Skeletal muscle tissue (tissue), 4 donors: Measurements from ENCODE around the gene MAP4. TPM values are rescaled to one million over a fixed set of nuclear protein-coding genes. Genes with fewer than 3 reads are reported as not detected.

Experiments
- H3K27ac ChIP-seq: one replicate; pipeline ENCODE4 v1.7.0; 2013; ENCODE audit warnings: mild to moderate bottlenecking, low read depth, low read length, inconsistent platforms
- H3K27me3 ChIP-seq, 3 donors: one replicate each; pipeline ENCODE4 v1.7.0; 2013; ENCODE audit warnings: low read length in 3 of 3; ENCODE audit not compliant: control insufficient read depth in 3 of 3, insufficient read depth in 3 of 3
- H3K36me3 ChIP-seq, 3 donors: one replicate each; pipeline ENCODE4 v1.7.0; 2013; ENCODE audit warnings: low read length in 3 of 3; ENCODE audit not compliant: control insufficient read depth in 3 of 3, insufficient read depth in 3 of 3
- H3K4me1 ChIP-seq, 3 donors: one replicate each; pipeline ENCODE4 v1.7.0; 2013; ENCODE audit warnings: low read length in 3 of 3, mild to moderate bottlenecking in 3 of 3; ENCODE audit not compliant: control insufficient read depth in 3 of 3, insufficient read depth in 3 of 3
- H3K4me3 ChIP-seq, 3 donors: one replicate each; pipeline ENCODE4 v1.7.0; 2013; ENCODE audit warnings: low read length in 3 of 3
- H3K9ac ChIP-seq, 3 donors: one replicate each; pipeline ENCODE4 v1.7.0; 2013; ENCODE audit warnings: low read length in 3 of 3, mild to moderate bottlenecking in 3 of 3, moderate library complexity in 2 of 3, low read depth in 1 of 3
- H3K9me3 ChIP-seq, 3 donors: one replicate each; pipeline ENCODE4 v1.7.0; 2013; ENCODE audit warnings: low read length in 3 of 3; ENCODE audit not compliant: control insufficient read depth in 3 of 3
- total RNA-seq: library from RNA; depleted of rRNA; stranded (reverse); fragments of >200 nt; gene quantifications from one replicate; pipeline ENCODE4 v1.2.3, GENCODE V29; 2014
- donor health status: Osteomylitis.

Gene MAP4
- total RNA-seq, 1 donor from 2014 or later, result 106 TPM

DNA sequence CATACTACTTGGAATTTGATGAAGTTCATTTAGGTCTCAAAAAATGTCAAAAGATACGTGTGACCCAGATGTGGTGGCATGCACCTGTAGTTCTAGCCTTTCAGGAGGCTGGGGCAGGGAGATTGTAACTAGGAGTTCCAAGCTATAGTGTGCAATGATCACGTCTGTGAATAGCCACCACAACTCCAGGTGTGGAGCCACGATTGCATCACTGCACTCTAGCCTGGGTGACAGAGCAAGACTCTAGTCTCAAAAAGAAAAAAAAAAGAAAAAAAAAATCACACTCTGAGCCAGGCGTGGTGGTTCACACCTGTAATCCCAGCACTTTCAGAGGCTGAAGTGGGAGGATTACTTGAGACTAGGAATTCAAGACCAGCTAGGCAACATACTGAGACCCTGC is 14.2 kb downstream of the MAP4 start:
- H3K27ac ChIP-seq, result no peak overlapping the region
- H3K9ac ChIP-seq, result no peak overlapping the region
- H3K4me1 ChIP-seq, result peaks cover under 1 to 25% (median 14%) of the 10 kb centered on the region in 3 donors
- no peaks in the 10 kb centered on the region for H3K27me3 ChIP-seq
- peaks cover 0 to 3% (median 0%) of the 10 kb centered on the region in 3 donors for H3K36me3 ChIP-seq
- no peaks in the 10 kb centered on the region for H3K9me3 ChIP-seq
- no peak overlapping the region for H3K4me3 ChIP-seq

DNA sequence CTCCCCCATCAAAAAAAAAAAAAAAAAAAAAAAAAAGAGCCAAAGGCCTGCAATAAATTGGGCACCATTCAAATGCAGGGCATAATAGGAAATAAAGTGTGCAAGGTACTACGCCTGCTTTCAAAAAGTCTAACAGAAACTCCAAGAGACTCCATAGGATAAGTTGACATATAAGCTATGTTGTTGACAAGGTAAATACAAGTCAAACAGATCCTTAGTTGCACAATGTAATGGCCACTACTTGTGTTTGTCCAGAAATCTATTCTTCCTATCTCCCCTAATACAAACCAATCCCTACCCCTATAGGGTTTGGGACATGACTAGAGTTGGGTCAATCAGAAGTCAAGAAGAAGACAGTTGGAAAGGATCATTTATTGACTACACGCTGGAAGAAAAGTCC is 16.0 kb downstream of the MAP4 start:
- peaks cover 11 to 25% (median 12%) of the 10 kb centered on the region in 3 donors for H3K4me1 ChIP-seq
- peaks cover 0 to 3% (median 0%) of the 10 kb centered on the region in 3 donors for H3K36me3 ChIP-seq
- no peak overlapping the region for H3K9ac ChIP-seq
- H3K27me3 ChIP-seq, result no peaks in the 10 kb centered on the region
- no peak overlapping the region for H3K4me3 ChIP-seq
- no peak overlapping the region for H3K27ac ChIP-seq
- no peaks in the 10 kb centered on the region for H3K9me3 ChIP-seq

DNA sequence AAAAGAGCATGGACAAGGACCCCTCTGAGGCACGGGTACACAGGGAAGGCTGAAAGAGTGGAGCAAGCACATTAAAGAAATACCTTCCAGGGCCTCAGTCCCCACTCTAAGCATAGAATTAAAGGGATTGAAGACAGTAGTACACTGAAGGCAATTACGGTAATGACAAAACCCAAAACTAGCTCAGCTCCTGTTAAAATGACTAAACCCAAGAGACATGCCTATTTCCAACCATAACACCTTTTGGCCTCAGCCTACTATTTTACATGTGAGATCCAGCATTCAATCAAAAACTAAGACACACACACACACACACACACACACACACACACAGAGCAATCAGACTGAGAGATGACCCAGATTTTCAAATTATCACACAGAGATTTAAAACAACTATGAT is 19.8 kb downstream of the MAP4 start:
- H3K27me3 ChIP-seq, result no peaks in the 10 kb centered on the region
- no peaks in the 10 kb centered on the region for H3K9me3 ChIP-seq
- H3K36me3 ChIP-seq, result peaks cover under 1 to 8% (median 8%) of the 10 kb centered on the region in 3 donors
- H3K27ac ChIP-seq, result no peak overlapping the region
- peaks cover 11 to 26% (median 12%) of the 10 kb centered on the region in 3 donors for H3K4me1 ChIP-seq
- H3K9ac ChIP-seq, result peak overlapping the region in 1 of 3 donors; percentile 1
- peak overlapping the region in 1 of 3 donors; percentile 1 for H3K4me3 ChIP-seq

DNA sequence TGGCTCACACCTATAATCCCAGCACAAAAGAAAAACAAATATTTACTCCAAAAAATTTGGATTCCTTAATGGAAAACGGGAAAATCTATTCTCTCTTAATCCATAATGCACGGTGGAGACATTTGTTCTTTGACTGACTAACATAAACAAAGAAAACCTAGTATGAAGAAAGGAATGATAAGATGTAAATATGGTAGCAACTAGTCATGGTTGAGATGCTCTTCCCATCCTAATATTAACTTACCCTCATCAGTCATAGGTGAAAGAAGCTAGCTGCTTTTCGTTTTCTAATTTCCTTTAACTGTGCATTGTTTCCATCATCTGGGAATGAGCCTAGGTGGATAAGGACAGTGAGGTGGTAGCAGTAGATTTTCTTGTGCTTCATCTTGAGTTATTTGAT is 22.0 kb downstream of the MAP4 start:
- Histone ChIP-seq H3K36me3 (peaks cover 3 to 12% (median 11%) of the 10 kb centered on the region in 3 donors), H3K27me3 (no peaks in the 10 kb centered on the region), H3K4me3 (no peak overlapping the region), H3K27ac (no peak overlapping the region), H3K9me3 (no peaks in the 10 kb centered on the region), H3K4me1 (peaks cover 20 to 30% (median 23%) of the 10 kb centered on the region in 3 donors), H3K9ac (no peak overlapping the region)

DNA sequence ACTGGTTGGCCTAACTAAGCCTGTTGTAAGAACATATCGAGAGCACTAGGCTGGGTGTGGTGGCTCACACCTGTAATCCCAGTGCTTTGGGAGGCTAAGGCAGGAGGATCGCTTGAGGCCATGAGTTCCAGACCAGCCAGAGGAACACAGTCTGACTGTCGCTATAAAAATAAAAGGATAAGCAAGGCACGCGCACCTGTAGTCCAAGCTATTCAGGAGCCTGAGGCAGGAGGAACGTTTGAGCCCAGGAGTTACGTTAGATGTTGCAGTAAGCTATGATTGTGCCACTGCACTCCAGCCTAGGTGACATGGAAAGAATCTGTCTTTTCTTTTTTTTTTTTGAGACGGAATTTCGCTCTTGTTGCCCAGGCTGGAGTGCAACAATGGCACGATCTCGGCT is 24.9 kb downstream of the MAP4 start:
- Histone ChIP-seq H3K27ac (peak overlapping the region; percentile 7), H3K36me3 (peaks cover 3 to 14% (median 11%) of the 10 kb centered on the region in 3 donors), H3K4me1 (peaks cover 14 to 20% (median 20%) of the 10 kb centered on the region in 3 donors), H3K27me3 (no peaks in the 10 kb centered on the region), H3K9ac (no peak overlapping the region), H3K9me3 (no peaks in the 10 kb centered on the region), H3K4me3 (no peak overlapping the region)

DNA sequence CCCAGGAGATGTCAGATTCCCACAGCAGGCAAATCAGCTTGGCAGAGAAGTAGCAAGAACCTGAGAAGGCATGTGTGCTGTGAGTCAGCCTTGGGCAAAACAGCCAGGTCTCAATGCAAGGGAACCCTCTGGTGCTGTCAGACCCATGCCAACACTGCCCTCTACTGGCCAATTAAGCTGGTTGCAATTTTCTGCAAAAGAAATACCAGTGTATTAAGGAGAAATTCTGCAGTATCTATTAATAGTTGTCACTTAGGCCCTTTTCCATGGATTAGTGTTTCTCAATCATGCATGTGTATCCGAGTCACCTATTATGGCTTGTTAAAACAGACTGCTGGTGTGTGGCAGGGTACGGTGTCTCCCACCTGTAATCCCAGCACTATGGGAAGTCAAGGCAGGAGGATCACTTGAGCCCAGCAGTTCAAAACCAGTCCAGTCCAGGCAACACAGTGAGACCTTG is 26.2 kb downstream of the MAP4 start:
- H3K4me3 ChIP-seq, result no peak overlapping the region
- no peaks in the 10 kb centered on the region for H3K9me3 ChIP-seq
- peaks cover 12 to 14% (median 13%) of the 10 kb centered on the region in 3 donors for H3K4me1 ChIP-seq
- H3K27ac ChIP-seq, result peak overlapping the region; percentile 66
- no peaks in the 10 kb centered on the region for H3K27me3 ChIP-seq
- peak overlapping the region in 2 of 3 donors; percentile 17 to 25 for H3K9ac ChIP-seq
- peaks cover 3 to 14% (median 11%) of the 10 kb centered on the region in 3 donors for H3K36me3 ChIP-seq

DNA sequence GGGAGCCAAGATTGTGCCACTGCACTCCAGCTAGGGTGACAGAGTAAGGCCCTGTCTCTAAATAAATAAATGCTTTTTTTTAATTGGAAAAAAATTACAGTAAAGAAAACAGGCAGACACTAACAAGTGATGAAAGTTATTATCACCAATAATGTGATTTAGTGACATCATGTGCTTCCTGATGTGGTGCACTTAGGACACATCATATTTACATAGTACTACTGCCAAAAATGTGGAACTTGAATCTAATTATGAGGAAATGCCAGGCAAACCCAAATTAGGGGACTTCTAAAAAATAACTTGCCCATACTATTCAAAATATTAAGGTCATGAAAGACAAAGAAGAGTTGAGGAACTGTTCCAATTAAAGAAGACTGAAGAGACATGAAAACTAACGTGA is 30.8 kb downstream of the MAP4 start:
- Histone ChIP-seq H3K36me3 (peaks cover 0 to 4% (median 0%) of the 10 kb centered on the region in 3 donors), H3K27ac (no peak overlapping the region), H3K9me3 (no peaks in the 10 kb centered on the region), H3K27me3 (no peaks in the 10 kb centered on the region), H3K4me1 (peaks cover 14 to 17% (median 15%) of the 10 kb centered on the region in 3 donors), H3K4me3 (no peak overlapping the region), H3K9ac (no peak overlapping the region)

DNA sequence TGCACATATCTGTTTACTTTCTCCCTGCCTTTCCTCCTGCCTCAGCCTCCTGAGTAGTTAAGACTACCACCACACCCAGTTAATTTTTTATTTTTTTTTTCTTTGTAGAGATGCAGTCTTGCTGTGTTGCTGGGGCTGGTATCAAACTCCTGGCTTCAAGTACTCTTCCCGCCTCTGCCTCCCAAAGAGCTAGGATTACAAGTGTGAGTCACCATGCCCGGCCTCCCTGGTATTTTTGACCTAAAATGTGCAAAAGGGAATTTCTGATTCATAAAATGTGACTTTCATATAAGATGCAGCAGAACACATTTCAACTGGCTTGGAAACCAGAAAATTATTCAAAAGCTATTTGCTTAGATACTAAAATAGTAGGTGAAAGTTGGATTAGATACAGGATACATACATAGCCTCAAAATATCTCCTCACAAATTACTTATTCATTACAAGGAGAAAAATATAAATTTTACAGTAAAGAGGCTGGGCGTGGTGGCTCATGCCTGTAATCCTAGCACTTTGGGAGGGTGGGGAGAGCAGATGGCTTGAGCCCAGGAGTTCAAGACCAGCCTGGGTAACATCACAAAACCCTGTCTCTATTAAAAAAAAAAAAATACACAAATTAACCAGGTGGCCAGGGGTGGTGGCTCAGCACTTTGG is 32.0 kb downstream of the MAP4 start:
- H3K9me3 ChIP-seq, result no peaks in the 10 kb centered on the region
- H3K9ac ChIP-seq, result no peak overlapping the region
- H3K4me3 ChIP-seq, result no peak overlapping the region
- H3K27ac ChIP-seq, result no peak overlapping the region
- peaks cover 0 to 4% (median 0%) of the 10 kb centered on the region in 3 donors for H3K36me3 ChIP-seq
- no peaks in the 10 kb centered on the region for H3K27me3 ChIP-seq
- H3K4me1 ChIP-seq, result peaks cover 5 to 9% (median 6%) of the 10 kb centered on the region in 3 donors

DNA sequence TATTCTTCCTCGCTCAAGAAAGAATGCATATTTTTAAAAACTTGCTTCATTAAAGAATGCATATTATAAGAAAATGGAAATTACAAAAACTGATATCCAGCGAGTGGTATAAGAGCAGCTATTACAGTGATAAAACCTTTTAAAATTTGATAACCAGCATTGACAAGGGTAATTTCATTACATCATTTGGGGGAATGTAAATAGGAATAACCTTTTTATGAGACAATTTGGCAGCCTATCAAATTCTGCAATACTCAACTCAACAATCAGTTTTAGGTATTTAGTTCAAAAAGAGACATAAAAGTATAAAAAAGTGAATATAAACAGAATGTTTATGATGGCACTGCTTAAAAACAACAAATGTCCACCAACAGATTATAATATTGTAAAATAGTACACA is 35.4 kb downstream of the MAP4 start:
- Histone ChIP-seq H3K9me3 (no peaks in the 10 kb centered on the region), H3K9ac (no peak overlapping the region), H3K27ac (no peak overlapping the region), H3K36me3 (no peaks in the 10 kb centered on the region), H3K4me3 (no peak overlapping the region), H3K4me1 (peaks cover 4 to 7% (median 6%) of the 10 kb centered on the region in 3 donors), H3K27me3 (no peaks in the 10 kb centered on the region)

DNA sequence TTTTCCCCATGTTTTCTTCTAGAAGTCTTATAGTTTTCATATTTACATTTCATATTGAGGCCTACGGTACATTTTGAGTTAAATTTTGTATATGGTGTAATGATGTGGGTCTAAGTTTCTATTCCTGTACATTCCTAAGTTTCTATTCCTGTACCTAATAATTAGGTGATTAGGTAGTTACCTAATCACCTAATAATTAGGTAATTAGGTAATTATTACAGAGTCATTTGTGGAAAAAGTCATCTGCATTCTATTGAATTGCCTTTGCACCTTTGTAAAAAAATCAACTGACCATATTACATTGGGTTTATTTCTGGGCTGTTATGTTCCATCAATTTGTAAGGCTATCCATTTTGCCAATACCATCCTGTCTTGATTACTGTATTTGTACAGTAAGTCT is 37.1 kb downstream of the MAP4 start:
- H3K27me3 ChIP-seq, result no peaks in the 10 kb centered on the region
- no peaks in the 10 kb centered on the region for H3K9me3 ChIP-seq
- no peak overlapping the region for H3K4me3 ChIP-seq
- no peak overlapping the region for H3K27ac ChIP-seq
- H3K9ac ChIP-seq, result no peak overlapping the region
- H3K4me1 ChIP-seq, result peaks cover 2 to 5% (median 2%) of the 10 kb centered on the region in 3 donors
- peaks cover 0 to 7% (median 0%) of the 10 kb centered on the region in 3 donors for H3K36me3 ChIP-seq
